ENCODE data around the gene TMEM120B.
A peak's percentile ranks its signal among the peaks of the same experiment; 100 is the strongest.

Gene TMEM120B

GRCh38 chr12:121781484-121781997 is 69.0 kb downstream of the TMEM120B start:
- H3K4me3 ChIP-seq (replicated peaks; ENCODE audit: low read depth, low read length): no peak overlapping the region
- no peak for DNase-seq (ENCODE audit: low read depth)
- TF ChIP-seq CTCF (IDR thresholded peaks at IDR 0.05; ENCODE audit: low read length, missing control alignments): no peak

DNA sequence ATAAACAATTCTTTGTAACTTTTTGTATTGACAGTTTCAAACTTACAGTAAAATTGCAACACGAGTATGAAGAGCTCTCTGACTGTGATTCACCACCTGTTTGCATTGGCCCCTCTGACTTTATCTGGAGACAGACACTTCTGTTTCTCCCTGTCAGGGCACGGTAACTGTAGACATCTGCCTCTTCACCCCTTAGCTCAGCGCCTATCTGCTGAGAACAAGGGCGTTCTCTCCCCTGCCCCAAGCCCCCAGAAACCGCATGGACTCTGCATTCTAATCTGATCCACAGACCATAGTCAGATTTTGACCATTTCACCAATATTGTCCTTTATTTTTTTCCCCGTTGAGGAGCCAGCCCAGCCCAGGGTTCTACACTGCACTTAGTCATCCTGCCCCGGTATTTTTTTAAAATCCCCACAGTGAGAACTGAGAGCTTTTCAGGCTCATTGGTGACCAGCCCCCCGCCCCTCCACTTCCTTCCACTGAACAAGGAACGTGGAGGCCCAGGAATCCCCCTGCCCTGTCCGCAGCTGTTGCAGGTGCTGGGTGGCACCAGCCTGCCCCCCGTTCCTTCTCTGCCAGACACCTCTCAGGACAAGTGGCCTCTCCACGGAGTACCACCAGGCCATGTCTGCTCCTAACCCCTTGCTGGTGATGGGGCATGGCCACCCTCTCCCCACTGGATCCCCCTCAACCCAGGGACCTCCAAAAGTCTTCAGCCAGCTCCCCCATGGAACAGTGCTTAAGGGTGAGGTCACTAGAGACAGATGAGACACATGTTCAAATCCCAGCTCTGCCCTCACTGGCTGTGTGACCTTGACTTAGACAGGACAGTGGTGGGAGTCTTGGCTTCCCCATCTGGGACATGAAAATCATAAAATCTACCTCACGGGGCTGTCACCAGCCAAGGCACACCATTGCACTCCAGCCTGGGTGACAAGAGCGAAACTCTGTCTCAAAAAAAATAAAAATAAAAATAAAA is 69.7 kb downstream of the TMEM120B start:
- no peak overlapping the region for H3K4me3 ChIP-seq (replicated peaks; ENCODE audit: low read depth, low read length)
- no peak for DNase-seq (ENCODE audit: low read depth)
- no peak for TF ChIP-seq CTCF (IDR thresholded peaks at IDR 0.05; ENCODE audit: low read length, missing control alignments)

GRCh38 chr12:121783766-121784165 is 71.2 kb downstream of the TMEM120B start:
- no peak overlapping the region for H3K4me3 ChIP-seq (replicated peaks; ENCODE audit: low read depth, low read length)
- no peak for DNase-seq (ENCODE audit: low read depth)
- no peak for TF ChIP-seq CTCF (IDR thresholded peaks at IDR 0.05; ENCODE audit: low read length, missing control alignments)

- no peak overlapping the region for H3K4me3 ChIP-seq (replicated peaks; ENCODE audit: low read depth, low read length)
- DNase-seq (ENCODE audit: low read depth): peak; percentile 87
- TF ChIP-seq CTCF (IDR thresholded peaks at IDR 0.05; ENCODE audit: low read length, missing control alignments): no peak
Measured at GRCh38 chr12:121784460-121784859, 71.9 kb downstream of the TMEM120B start.

GRCh38 chr12:121786440-121786825 is 73.9 kb downstream of the TMEM120B start:
- peak; percentile 89 for DNase-seq (ENCODE audit: low read depth)
- TF ChIP-seq CTCF (IDR thresholded peaks at IDR 0.05; ENCODE audit: low read length, missing control alignments): no peak
- no peak overlapping the region for H3K4me3 ChIP-seq (replicated peaks; ENCODE audit: low read depth, low read length)

GRCh38 chr12:121787063-121788025 is 74.8 kb downstream of the TMEM120B start:
- H3K4me3 ChIP-seq (replicated peaks; ENCODE audit: low read depth, low read length): no peak overlapping the region
- no peak for DNase-seq (ENCODE audit: low read depth)
- TF ChIP-seq CTCF (IDR thresholded peaks at IDR 0.05; ENCODE audit: low read length, missing control alignments): no peak

Data from fibroblast of pulmonary artery (primary cell).